HG03045 (cell line): ENCODE measurements around the gene HHLA2.

Experiments
- ATAC-seq: cut with Tn5 transposase; IDR thresholded peaks from one replicate; pipeline ENCODE4 v1.9.1; 2021; ENCODE audit warnings: mild to moderate bottlenecking, moderate library complexity; ENCODE audit not compliant: unreplicated experiment

The HHLA2 gene

GRCh38 chr3:108389372-108389771 is 93.0 kb downstream of the HHLA2 start:
- no peak for ATAC-seq

DNA sequence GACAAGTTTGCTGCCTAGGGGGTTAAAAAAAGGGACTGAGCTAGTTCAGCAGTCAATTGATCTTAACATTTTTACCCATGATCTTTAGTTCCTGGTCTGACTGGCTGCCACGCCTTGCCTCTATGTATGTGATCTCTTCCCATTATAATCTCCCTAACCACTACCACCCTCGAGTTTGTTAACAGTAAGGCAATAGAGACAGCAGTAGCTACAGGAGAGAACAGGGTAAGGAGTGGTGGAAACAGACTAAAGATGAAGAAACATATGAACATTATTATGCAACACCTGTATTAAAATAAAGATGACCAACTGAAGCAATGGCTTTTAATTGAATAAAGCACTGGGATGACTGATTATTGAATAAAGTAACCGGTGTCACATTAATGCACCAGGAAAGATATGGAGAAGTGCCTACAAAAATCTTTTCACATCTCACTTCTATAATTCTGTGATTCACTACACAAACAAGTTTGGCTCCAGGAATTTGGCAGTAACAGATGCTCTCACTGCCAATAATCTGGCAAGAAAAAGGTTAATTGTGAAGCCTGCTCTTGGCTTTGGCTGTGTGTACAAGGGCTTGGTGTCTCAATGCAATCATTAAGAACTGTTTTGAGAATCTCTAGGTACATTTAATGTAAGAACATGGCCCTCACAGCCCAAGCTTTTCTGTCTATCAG is 95.7 kb downstream of the HHLA2 start:
- ATAC-seq, result no peak

- ATAC-seq, result no peak
Measured at GRCh38 chr3:108393128-108393900, 97.0 kb downstream of the HHLA2 start.

- no peak for ATAC-seq
Measured at GRCh38 chr3:108394016-108394415, 97.7 kb downstream of the HHLA2 start.

DNA sequence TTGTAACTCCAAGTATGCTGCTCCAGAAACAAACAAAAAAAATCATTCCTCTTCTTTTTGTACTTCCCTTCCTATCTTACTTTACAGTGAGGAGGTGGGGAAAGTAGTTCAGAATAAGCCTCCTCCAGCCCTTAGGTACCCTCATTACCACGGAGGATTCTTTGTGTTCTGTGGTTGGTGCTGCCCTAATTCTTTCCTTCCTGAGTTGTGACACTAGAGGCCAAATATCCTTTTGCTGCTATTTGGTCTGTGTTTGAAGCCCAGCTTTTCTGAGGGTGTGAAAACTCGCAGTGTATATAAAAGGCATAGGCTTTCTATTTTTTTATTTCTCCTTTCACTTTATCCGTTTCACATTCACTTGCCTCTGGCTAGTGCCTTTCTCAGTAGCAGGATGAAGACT is 98.2 kb downstream of the HHLA2 start:
- no peak for ATAC-seq

DNA sequence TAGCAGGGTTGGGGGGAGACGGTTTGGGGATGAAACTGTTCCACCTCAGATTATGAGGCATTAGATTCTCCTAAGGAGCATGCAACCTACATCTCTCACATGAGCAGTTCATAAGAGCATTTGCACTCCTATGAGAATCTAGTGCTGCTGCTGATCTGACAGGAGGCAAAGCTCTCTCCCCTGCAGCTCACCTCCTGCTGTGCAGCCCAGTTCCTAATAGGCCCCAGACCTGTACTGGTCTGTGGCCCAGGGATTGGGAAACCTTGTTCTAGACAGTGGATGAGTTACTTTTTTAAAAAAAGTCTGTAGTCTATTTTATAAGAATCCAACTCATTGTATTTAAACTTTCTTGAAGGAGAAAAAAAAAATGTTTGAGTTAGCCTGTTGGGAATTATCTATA is 100.0 kb downstream of the HHLA2 start:
- ATAC-seq, result no peak

- no peak for ATAC-seq
Measured at GRCh38 chr3:108398510-108398909, 102.2 kb downstream of the HHLA2 start.

DNA sequence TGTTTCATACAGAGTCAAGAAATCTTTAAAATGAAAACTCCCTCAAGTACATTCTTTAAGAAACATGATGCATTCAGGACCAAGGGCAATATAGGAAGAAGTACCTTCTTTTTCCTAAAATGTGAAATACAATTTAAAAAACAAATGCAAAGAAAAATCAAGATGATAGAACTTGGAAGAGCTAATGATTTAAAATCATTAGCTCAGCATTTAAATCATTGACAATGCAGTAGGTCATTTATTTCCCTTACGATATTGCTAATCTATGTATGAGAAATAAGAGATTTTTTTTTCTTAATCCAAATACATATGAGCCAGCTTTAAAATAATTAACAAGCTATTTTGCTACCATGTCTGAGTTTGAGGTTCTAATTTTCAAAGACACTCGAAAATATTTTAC is 105.5 kb downstream of the HHLA2 start:
- no peak for ATAC-seq

GRCh38 chr3:108403198-108403597 is 106.8 kb downstream of the HHLA2 start:
- no peak for ATAC-seq

DNA sequence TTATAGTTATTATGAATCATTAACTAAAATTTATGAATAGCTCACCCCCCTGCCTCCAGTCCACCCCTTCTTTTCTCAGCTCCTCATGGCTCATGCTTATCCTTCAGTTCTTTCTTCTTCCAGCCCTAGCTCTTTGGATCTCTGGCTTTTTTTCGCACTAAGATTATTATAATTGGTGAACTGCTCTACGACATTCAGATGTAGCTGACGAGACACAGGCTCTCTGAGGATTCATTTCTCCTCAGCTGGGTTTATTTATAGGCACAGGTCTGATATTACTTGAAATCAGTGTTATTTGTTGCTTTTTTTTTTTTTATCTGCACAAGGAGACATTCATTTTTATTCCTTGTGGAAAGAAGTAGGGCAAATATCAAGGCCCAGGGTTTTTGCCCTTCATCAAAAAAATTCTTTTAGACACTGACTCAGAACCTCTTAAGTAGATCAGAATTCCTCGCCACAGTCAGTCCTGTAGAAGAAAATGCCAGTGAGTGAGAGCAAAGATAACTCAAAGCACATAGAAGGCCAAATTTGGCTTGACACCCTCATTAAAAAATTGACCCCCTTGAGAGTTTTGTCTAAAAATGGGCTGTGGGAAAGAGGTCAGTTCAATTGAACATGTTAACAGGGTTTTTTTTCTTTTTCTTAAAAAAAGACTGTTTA is 107.5 kb downstream of the HHLA2 start:
- no peak for ATAC-seq

- no peak for ATAC-seq
Measured at GRCh38 chr3:108404368-108404767, 108.0 kb downstream of the HHLA2 start.

DNA sequence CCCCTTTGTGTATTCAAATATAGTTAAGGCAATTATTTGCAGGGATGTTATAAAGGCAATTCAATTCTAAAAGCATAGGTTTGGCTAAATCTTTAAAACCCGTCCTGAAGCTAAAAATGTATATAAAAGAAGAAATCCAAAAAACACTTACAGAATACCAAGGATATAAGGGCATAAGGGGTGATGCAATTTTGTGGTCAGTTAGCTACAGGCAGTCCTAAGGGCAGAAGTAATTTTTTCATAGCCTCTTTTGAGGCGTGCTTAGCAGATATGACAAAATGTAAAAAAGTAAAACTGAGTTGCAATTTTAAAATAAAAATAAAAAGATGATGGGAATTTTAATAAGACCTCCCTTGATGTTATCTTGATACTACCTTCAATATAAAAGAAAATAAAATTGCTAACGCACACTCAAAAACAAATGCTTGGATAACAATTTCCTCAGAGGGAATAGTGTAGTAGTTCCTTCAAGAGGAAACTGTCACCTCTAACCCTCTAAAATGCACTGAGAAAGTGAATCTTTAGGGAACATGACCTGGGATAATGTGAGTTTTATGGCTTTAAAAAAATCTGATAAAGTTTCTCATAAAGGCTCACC is 109.8 kb downstream of the HHLA2 start:
- ATAC-seq, result no peak

DNA sequence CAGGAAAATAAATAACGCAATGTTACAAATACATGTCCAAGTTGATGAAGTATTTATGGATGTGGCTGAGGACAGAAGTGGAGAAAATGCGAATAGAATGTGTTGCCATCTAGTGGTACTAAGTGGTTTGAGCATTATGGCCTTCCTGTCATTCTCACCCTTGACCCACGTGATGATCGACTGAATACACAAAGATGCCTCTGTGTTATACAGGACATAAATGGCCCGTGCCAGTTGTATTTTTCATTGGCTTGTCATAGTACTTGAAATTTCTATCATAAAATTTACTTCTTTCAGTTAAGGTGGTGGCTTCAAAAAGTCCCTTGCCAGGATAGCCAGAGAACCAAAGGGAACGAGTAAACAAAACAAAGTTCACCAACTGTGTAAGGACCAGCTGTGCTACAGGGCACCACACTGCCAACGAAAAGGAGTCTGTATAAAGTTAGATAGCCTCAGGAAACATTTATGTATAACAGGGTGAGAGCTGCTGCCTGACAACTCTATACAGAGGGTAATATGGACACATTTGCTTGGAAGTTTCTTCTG is 110.4 kb downstream of the HHLA2 start:
- ATAC-seq, result peak; percentile 74

DNA sequence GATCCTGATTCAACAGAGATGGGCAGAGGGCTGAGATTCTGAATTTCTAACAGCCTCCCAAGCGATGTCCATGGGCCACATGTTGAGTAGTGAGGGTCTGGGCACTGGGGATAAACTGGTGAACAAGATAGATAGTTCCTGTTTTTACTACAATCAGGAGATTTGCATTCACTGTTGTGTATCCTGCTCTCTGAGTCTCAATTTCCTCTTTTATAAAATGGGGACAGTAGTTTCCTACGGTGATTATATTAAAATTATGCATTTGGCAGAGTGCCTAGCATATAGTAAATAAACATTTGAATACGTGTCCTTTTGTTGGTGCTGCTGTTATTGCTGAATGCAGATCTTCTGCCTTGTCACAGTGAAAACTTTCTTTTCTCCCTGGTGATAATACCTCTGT is 111.5 kb downstream of the HHLA2 start:
- ATAC-seq, result no peak

DNA sequence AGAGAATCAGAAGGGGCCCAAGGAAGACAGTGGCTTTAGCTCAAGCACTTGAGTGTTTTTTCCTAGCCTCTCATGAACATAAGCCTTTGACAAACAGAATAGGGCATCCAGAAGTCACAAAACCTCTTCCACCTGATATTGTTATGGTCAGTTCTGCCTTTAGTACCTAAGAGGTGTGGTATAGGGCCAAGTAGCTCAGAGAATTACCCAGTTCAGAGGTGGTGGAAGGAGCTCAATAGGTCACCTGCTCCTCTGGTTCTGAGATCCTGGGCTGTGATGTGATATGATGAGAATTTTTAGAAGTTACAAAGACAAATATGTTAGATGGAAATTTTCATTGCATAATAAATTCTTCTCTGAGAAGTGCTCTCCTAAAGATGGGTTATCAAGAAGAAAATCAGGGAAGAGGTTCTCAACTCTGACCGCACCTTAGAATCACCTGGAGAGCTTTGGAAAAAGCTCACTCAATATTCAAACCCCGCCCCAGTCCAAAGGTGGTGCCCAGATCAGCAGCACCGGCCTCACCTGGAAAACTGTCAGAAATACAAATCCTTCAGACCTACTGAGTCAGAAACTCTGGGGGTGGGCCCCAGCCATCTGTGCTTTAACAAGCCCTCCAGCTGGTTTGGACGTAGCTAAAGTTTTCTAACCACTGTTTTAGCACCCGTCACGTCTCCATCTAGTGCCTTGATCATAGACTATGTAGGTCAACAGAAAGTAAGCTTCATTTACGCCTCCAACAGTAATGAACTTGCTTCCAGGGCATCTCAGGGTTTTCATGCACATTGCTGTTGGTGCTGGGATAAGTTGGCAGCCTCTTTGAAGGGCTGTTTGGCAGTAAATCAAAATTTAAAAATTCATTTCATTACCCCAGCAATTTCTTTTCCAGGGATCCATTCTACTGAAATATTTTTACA is 112.8 kb downstream of the HHLA2 start:
- ATAC-seq, result no peak

- no peak for ATAC-seq
Measured at GRCh38 chr3:108409800-108410178, 113.4 kb downstream of the HHLA2 start.

GRCh38 chr3:108410531-108410984 is 114.2 kb downstream of the HHLA2 start:
- no peak for ATAC-seq

- no peak for ATAC-seq
Measured at GRCh38 chr3:108412121-108412750, 115.9 kb downstream of the HHLA2 start.

GRCh38 chr3:108414007-108414406 is 117.7 kb downstream of the HHLA2 start:
- ATAC-seq, result no peak

- ATAC-seq, result no peak
Measured at GRCh38 chr3:108415661-108416060, 119.3 kb downstream of the HHLA2 start.
